BLaER1 (cell line): ENCODE results near the gene SHANK2.

Experiments
- H3K27ac ChIP-seq: shearing (Covaris generic); formaldehyde crosslinking; 2 replicates; pipeline ENCODE4 v1.8.1; 2022
- H3K27me3 ChIP-seq: shearing (Covaris generic); formaldehyde crosslinking; 2 replicates; pipeline ENCODE4 v1.8.1; 2022
- H3K36me3 ChIP-seq: shearing (Covaris generic); formaldehyde crosslinking; 2 replicates; pipeline ENCODE4 v1.8.1; 2022
- H3K4me1 ChIP-seq: shearing (Covaris generic); formaldehyde crosslinking; 2 replicates; pipeline ENCODE4 v1.8.1; 2022
- H3K4me2 ChIP-seq: shearing (Covaris generic); formaldehyde crosslinking; 2 replicates; pipeline ENCODE4 v1.8.1; 2022
- H3K4me3 ChIP-seq: shearing (Covaris generic); formaldehyde crosslinking; 2 replicates; pipeline ENCODE4 v1.8.1; 2022
- H3K9ac ChIP-seq: shearing (Covaris generic); formaldehyde crosslinking; 2 replicates; pipeline ENCODE4 v1.8.1; 2022
- H3K9me3 ChIP-seq: shearing (Covaris generic); formaldehyde crosslinking; 2 replicates; pipeline ENCODE4 v1.8.1; 2022
- H4K20me1 ChIP-seq: shearing (Covaris generic); formaldehyde crosslinking; 2 replicates; pipeline ENCODE4 v1.8.1; 2022
- Cebpa-rat ChIP-seq: shearing (Covaris generic); IDR thresholded peaks from 2 replicates; pipeline ENCODE4 v1.8.1; 2022

The SHANK2 gene

DNA sequence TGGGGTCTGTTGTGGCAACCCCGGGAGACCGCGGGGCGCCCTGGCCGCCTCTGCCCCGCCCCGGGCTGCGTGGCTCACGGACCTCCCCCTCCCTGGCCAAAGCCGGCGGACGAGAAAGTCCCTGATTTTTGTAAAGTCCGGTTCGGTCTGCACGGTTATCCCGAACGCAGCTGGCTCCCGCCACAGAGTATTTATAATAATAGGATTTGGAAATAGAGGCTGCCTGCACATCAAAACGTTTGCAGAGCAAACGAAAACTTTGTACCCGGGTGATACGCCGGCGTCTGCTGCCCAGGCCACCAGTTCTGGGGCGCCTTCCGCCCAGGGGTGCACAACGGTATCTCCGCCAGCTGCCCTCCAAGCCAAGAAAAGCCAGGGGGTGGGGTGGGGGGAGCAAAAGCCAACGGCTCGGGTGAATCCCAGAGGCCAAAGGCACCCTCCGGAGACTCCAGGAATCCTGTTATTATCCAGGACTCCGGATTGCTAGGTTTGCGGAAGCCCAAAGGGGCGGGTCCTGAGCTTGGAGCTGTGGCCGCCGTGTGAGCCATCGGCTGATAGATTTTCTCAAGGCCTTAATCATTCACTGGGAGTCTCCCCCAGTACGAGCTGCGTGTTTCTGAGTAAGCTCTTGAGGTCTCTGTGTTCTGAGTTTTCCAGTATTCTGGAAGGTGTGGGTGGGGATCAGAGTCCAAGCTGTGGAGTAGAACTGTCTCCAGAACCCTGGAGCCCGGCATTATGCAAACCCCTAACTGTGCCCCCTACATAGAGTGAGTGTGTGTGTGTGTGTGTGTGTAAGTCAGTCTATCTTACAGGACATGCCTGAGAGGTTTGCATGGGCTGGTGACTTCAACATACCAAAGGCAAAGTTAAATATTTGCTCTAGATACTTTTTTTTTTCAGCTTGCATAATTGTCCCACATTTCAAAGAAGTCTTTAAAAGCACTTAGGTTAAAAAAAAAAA lies 673 bp upstream of the SHANK2 start:
- Histone ChIP-seq H3K9ac (no peak overlapping the region), H3K4me3 (peak overlapping the region; percentile 67; the same call in 1 of the 2 replicates), H3K9me3 (peaks cover 4% of the 10 kb centered on the region; the same call in 1 of the 2 replicates), H4K20me1 (peaks cover 56% of the 10 kb centered on the region), H3K4me2 (peak overlapping the region; percentile 99), H3K27me3 (peaks cover 82% of the 10 kb centered on the region), H3K36me3 (no peaks in the 10 kb centered on the region), H3K4me1 (peaks cover 31% of the 10 kb centered on the region), H3K27ac (no peak overlapping the region)
- no peak for TF ChIP-seq Cebpa-rat

DNA sequence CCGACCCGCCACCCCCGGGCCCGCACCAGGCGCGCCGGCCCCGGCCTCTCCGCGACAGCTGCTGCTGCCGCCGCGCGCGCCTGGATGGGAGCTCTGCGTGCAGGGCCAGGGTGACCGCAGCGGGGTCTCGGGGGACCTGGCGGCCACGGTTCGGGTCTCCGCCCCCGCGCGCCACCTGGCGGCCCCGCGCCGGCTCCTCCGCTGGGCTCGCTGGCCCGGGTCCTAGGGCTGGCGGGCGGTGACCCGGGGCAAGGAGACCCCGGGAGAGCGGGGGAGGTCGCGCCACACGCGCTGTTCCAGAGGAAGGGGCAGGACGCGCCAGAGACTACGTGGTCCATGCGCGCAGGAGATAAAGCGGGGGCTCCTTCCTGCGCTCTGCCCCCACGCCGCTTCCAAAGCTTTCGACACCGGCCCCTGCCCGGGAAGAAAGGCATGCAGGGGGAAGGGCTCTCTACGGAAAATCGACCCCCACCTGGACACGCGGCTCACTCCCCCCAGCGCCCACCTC lies 562 bp downstream of the SHANK2 start:
- Histone ChIP-seq H3K4me1 (peaks cover 31% of the 10 kb centered on the region), H3K27ac (no peak overlapping the region), H3K36me3 (no peaks in the 10 kb centered on the region), H3K27me3 (peaks cover 91% of the 10 kb centered on the region), H3K4me2 (peak overlapping the region; percentile 99), H3K4me3 (peak overlapping the region; percentile 67), H3K9ac (no peak overlapping the region), H4K20me1 (peaks cover 62% of the 10 kb centered on the region), H3K9me3 (no peaks in the 10 kb centered on the region)
- no peak for TF ChIP-seq Cebpa-rat

DNA sequence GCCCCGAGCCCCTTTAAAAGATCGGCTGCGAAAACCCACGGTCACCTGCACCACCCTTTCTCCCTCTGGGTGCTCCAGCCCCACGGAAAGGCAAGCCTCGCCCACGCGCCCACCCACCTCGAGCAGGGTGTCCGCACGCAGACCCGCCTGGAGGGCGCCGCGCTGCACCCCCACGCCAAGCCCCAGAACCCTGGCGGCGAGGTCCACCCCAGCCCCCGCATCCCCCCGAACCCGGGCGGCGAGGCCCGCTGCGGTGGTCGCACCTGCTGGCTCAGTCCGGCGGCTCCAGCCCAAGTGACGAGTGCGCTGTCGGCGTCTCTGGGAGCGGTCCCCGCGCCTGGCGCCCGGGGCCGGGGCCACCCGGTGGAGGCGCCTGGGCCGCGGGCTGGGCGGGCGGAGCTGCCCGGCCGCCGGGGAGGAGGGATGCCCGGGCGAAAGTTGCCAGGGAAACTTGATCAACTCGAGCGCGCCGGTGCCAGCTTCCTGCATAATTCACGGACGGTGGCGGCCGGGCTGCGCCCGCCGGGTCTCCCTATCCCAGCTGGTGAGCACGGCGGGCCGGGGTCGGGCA lies 1.1 kb downstream of the SHANK2 start:
- peaks cover 90% of the 10 kb centered on the region for H3K27me3 ChIP-seq
- H3K9me3 ChIP-seq: no peaks in the 10 kb centered on the region
- peak overlapping the region; percentile 67 for H3K4me3 ChIP-seq

DNA sequence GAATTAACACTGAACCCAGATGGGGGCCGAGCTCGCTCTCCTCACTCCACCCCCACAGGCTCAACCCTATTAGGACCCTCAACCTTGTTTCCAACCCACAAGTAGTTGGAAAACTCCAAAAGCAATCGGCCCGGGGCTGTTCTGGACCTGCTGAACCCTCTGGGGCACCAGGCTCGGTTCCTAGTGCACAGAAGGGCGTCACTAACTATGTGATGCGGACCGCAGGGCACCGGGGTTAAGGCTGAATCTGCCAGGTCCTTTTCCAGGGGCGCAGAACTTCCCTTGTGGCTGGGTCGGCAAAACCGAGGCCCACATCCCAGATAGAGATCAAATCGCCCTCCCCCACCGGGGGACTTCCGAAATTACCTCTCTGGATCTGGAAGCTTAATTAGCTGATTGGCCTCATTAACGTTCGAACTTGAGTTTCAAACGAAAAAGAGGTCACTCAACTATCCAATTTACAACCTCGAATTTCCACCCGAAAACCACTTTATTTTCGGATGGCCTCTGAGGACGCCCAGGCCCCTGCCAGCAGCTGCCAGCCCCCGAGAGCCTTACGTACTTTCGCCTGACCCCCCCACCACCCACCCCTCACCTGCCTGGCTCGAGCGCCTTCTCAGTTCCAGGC lies 1.7 kb downstream of the SHANK2 start:
- Histone ChIP-seq H3K36me3 (no peaks in the 10 kb centered on the region), H3K4me3 (peak overlapping the region; percentile 67), H3K9me3 (no peaks in the 10 kb centered on the region), H4K20me1 (peaks cover 62% of the 10 kb centered on the region), H3K27me3 (peaks cover 89% of the 10 kb centered on the region), H3K27ac (no peak overlapping the region), H3K4me1 (peaks cover 31% of the 10 kb centered on the region), H3K9ac (no peak overlapping the region), H3K4me2 (peak overlapping the region; percentile 99)
- no peak for TF ChIP-seq Cebpa-rat

More for the DNA sequence above, 1.1 kb downstream of the SHANK2 start:
- Histone ChIP-seq H3K4me2 (peak overlapping the region; percentile 99), H3K9ac (no peak overlapping the region), H3K4me1 (peaks cover 31% of the 10 kb centered on the region), H3K27ac (no peak overlapping the region), H4K20me1 (peaks cover 62% of the 10 kb centered on the region), H3K36me3 (no peaks in the 10 kb centered on the region)
- TF ChIP-seq Cebpa-rat: no peak

DNA sequence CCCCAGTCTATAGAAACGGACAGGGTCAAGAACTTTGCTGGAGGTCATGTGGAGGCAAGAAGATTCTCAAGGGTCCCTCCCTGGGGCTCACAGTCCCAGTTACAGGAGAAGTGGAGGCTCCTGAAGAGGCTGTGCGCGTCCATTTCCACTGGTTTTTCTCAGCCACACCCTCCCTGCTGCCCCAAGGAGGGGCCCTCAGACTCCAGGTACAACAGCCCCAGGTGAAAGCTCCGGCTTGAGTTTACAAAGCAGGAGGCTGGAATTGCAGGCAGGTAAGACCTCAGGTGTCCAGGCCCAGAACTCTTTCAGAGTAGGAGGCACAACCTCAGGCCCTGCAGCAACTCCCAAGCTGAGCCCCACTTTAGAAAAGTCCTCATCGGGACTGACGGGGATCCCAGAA lies 3.1 kb downstream of the SHANK2 start:
- Histone ChIP-seq H3K9me3 (no peaks in the 10 kb centered on the region), H3K4me3 (no peak overlapping the region), H3K9ac (no peak overlapping the region), H3K36me3 (no peaks in the 10 kb centered on the region), H4K20me1 (peaks cover 61% of the 10 kb centered on the region), H3K27ac (no peak overlapping the region), H3K4me1 (peaks cover 31% of the 10 kb centered on the region), H3K4me2 (no peak overlapping the region), H3K27me3 (peaks cover 75% of the 10 kb centered on the region)
- TF ChIP-seq Cebpa-rat: no peak

DNA sequence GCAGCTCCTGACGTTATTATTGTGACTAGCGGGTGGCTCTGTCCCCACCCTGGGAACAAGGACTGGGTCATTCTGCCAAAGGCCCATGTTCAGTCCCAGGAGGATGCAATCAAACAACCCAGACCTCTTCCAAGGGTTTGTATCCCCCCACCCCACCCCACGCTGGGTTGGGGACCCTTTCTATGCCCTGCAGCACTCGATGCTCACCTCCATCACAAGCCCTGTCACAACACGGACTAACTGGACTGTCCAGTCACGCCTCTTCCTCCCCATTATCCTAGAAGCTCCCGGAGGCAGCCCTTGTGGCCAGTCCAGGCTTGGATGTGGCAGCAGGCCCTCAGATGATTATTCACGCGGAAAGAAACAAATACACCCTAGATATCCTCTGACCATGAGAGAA lies 3.7 kb downstream of the SHANK2 start:
- Histone ChIP-seq H3K27ac (no peak overlapping the region), H3K4me2 (no peak overlapping the region), H3K4me3 (no peak overlapping the region), H3K4me1 (peaks cover 31% of the 10 kb centered on the region), H3K36me3 (no peaks in the 10 kb centered on the region), H3K9me3 (no peaks in the 10 kb centered on the region), H3K9ac (no peak overlapping the region), H4K20me1 (peaks cover 55% of the 10 kb centered on the region), H3K27me3 (peaks cover 69% of the 10 kb centered on the region)
- TF ChIP-seq Cebpa-rat: no peak

DNA sequence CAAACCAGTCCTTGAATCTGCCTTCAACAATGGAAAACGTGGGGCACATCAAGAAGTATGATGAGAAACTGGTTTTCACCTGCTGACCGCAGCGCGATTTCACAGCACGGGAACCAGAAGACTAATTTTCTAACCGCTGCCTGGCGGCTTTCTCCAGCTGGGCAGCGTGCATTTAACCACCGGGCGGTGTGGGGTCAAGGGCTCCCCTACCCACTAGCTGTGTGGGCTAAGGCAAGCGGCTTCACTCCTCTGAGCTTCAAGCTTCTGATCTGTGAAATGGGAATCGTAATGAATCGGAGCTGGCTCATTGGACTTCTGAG lies 4.2 kb downstream of the SHANK2 start:
- peaks cover 50% of the 10 kb centered on the region for H4K20me1 ChIP-seq
- no peak overlapping the region for H3K4me3 ChIP-seq
- H3K27me3 ChIP-seq: peaks cover 64% of the 10 kb centered on the region
- no peak for TF ChIP-seq Cebpa-rat
- no peak overlapping the region for H3K4me2 ChIP-seq
- no peak overlapping the region for H3K9ac ChIP-seq
- no peak overlapping the region for H3K27ac ChIP-seq
- H3K4me1 ChIP-seq: peaks cover 28% of the 10 kb centered on the region
- no peaks in the 10 kb centered on the region for H3K9me3 ChIP-seq
- no peaks in the 10 kb centered on the region for H3K36me3 ChIP-seq

DNA sequence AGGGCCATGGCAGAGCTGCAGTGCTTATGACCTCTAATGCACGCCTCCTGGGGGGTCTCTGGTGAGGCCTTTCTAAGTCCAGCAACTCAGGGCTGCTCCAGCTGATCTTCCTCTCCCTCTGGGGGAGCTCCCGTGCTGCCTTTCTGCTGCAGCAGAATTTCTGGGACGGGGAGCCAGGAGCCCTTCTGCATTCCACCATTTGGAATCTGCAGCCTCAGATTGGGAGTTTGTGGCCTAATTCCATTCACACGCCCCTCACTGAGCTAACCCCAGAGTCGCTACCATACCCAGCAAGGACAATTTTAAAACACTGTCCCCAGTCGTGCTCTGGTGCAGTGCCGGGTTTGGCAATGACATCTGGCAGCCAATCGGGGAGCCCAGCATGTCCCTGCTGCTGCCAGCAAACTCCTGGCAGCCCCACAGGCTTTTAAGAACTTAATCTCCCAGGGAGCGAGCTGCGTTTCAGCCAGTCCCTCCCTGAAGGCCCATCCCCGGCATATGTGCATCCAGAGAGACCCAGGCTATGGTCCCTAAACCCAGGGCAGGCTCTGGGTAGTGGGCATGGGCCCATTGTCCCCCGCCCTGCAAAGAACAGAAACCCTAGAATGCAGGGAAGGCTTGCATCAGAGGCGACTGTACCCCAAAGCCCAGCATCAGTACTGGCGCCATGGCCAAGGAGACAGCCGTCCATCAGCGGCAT lies 4.7 kb downstream of the SHANK2 start:
- Histone ChIP-seq H3K4me3 (no peak overlapping the region), H3K4me1 (peaks cover 22% of the 10 kb centered on the region), H3K9ac (no peak overlapping the region), H3K9me3 (no peaks in the 10 kb centered on the region), H3K27ac (no peak overlapping the region), H3K36me3 (no peaks in the 10 kb centered on the region), H4K20me1 (peaks cover 45% of the 10 kb centered on the region), H3K27me3 (peaks cover 59% of the 10 kb centered on the region), H3K4me2 (no peak overlapping the region)
- TF ChIP-seq Cebpa-rat: no peak

DNA sequence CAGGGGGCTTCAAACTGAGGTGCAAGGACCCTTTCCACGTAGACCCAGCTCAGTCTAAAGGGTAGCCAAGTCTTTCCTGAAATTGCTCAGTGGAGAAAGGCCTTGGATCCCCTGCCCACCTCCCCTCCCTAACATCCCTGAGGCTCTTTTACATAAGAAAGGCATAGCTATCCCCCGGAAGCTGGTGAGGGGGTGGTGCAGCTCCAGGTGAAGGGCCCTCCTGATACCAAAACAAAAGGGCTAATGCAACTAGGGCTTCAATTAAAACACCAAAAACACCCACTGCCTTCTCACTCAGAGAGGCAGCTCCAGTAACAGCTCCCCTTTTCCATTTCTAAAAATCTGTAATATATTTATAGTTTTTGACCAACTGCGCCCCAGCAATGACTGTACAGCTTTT lies 5.8 kb downstream of the SHANK2 start:
- Histone ChIP-seq H3K36me3 (no peaks in the 10 kb centered on the region), H3K4me2 (no peak overlapping the region), H3K27me3 (peaks cover 48% of the 10 kb centered on the region), H4K20me1 (peaks cover 36% of the 10 kb centered on the region), H3K9me3 (no peaks in the 10 kb centered on the region), H3K4me1 (peaks cover 19% of the 10 kb centered on the region), H3K27ac (no peak overlapping the region), H3K4me3 (no peak overlapping the region), H3K9ac (no peak overlapping the region)
- TF ChIP-seq Cebpa-rat: no peak
